Liver (tissue), 9 donors: ENCODE measurements around the gene ANKS3. TPM values are rescaled to one million over a fixed set of nuclear protein-coding genes. Genes with fewer than 3 reads are reported as not detected.

Source experiments
- DNase-seq: peaks from one replicate; pipeline ENCODE4 v3.0.0-alpha.2; 2017; ENCODE audit warnings: low spot score
- H3K27ac ChIP-seq, 2 donors: one replicate each; pipeline ENCODE4 v1.7.0; 2013; ENCODE audit warnings: inconsistent platforms in 2 of 2, low read length in 2 of 2, control low read depth in 1 of 2, low read depth in 1 of 2, mild to moderate bottlenecking in 1 of 2
- H3K27me3 ChIP-seq, 4 donors: one replicate each; pipeline versions ENCODE4 v1.6.1 to v1.7.0; 2013; ENCODE audit warnings: low read length in 3 of 4, inconsistent platforms in 1 of 4, mild to moderate bottlenecking in 1 of 4, moderate library complexity in 1 of 4; ENCODE audit not compliant: control insufficient read depth in 4 of 4, insufficient read depth in 4 of 4
- H3K36me3 ChIP-seq, 4 donors: one replicate each; pipeline versions ENCODE4 v1.6.1 to v1.7.0; 2013; ENCODE audit warnings: low read length in 3 of 4, mild to moderate bottlenecking in 3 of 4, low read depth in 1 of 4, moderate library complexity in 1 of 4; ENCODE audit not compliant: control insufficient read depth in 4 of 4, insufficient read depth in 3 of 4
- H3K4me1 ChIP-seq, 4 donors: one replicate each; pipeline versions ENCODE4 v1.6.1 to v1.7.0; 2013; ENCODE audit warnings: low read length in 3 of 4, mild to moderate bottlenecking in 3 of 4, moderate library complexity in 1 of 4; ENCODE audit not compliant: control insufficient read depth in 4 of 4, insufficient read depth in 4 of 4
- H3K4me3 ChIP-seq, 3 donors: one replicate each; pipeline versions ENCODE4 v1.6.1 to v1.7.0; 2013; ENCODE audit warnings: low read length in 3 of 3, control low read depth in 1 of 3, low read depth in 1 of 3, mild to moderate bottlenecking in 1 of 3
- H3K9ac ChIP-seq, 2 donors: one replicate each; pipeline ENCODE4 v1.7.0; 2013; ENCODE audit warnings: low read length in 2 of 2, mild to moderate bottlenecking in 2 of 2, moderate library complexity in 2 of 2, control low read depth in 1 of 2, low read depth in 1 of 2
- H3K9me3 ChIP-seq, 4 donors: one replicate each; pipeline versions ENCODE4 v1.6.1 to v1.7.0; 2013; ENCODE audit warnings: low read length in 3 of 4; ENCODE audit not compliant: control insufficient read depth in 4 of 4
- EGR1 ChIP-seq, 2 donors: IDR thresholded peaks; 2 replicates each; pipeline ENCODE4 v1.6.1; 2016 to 2018; ENCODE audit warnings: antibody characterized with exemption in 2 of 2, low read depth in 2 of 2
- FOXA1 ChIP-seq: IDR thresholded peaks from 2 replicates; pipeline ENCODE4 v1.6.1; 2016; ENCODE audit warnings: antibody characterized with exemption
- FOXA2 ChIP-seq: IDR thresholded peaks from 2 replicates; pipeline ENCODE4 v1.6.1; 2016; ENCODE audit warnings: antibody characterized with exemption
- GABPA ChIP-seq, 2 donors: IDR thresholded peaks in 1 of 2; conservative IDR thresholded peaks in 1 of 2; 2 replicates each; pipeline ENCODE4 v1.6.1; 2016; ENCODE audit warnings: antibody characterized with exemption in 2 of 2, mild to moderate bottlenecking in 1 of 2, moderate library complexity in 1 of 2
- HNF4A ChIP-seq, 2 donors: conservative IDR thresholded peaks; 2 replicates each; pipeline ENCODE4 v1.6.1; 2016; ENCODE audit warnings: antibody characterized with exemption in 2 of 2, mild to moderate bottlenecking in 2 of 2
- HNF4G ChIP-seq: IDR thresholded peaks from 2 replicates; pipeline ENCODE4 v1.6.1; 2016; ENCODE audit warnings: antibody characterized with exemption
- JUND ChIP-seq, 2 donors: IDR thresholded peaks; 2 replicates each; pipeline ENCODE4 v1.6.1; 2016; ENCODE audit warnings: antibody characterized with exemption in 2 of 2
- NR2F2 ChIP-seq: IDR thresholded peaks from 2 replicates; pipeline ENCODE4 v1.6.1; 2016; ENCODE audit warnings: antibody characterized with exemption
- RAD21 ChIP-seq, 2 donors: IDR thresholded peaks; 2 replicates each; pipeline ENCODE4 v1.6.1; 2016; ENCODE audit warnings: antibody characterized with exemption in 2 of 2, mild to moderate bottlenecking in 2 of 2
- RXRA ChIP-seq, 2 donors: IDR thresholded peaks; 2 replicates each; pipeline ENCODE4 v1.6.1; 2017 to 2018; ENCODE audit warnings: antibody characterized with exemption in 2 of 2, mild to moderate bottlenecking in 1 of 2
- SP1 ChIP-seq: IDR thresholded peaks from 2 replicates; pipeline ENCODE4 v1.6.1; 2018; ENCODE audit warnings: antibody characterized with exemption, mild to moderate bottlenecking
- TAF1 ChIP-seq: conservative IDR thresholded peaks from 2 replicates; pipeline ENCODE4 v1.6.1; 2016; ENCODE audit warnings: antibody characterized with exemption, mild to moderate bottlenecking
- YY1 ChIP-seq: IDR thresholded peaks from 2 replicates; pipeline ENCODE4 v1.6.1; 2016; ENCODE audit warnings: antibody characterized with exemption, mild to moderate bottlenecking
- WGBS: extraction: QIAGEN DNeasy Blood & Tissue Kit; methylation state at CpG from one replicate; pipeline ENCODE4 v1.1.7; 2013; 5-methylcytosine and 5-hydroxymethylcytosine counted together
- polyA plus RNA-seq, 2 donors: library from polyadenylated mRNA; stranded (reverse) in 1 of 2; unstranded in 1 of 2; fragments of 200-250 nt in 1 of 2; fragments of >200 nt in 1 of 2; fragmentation: Nextera tagmentation in 1 of 2; extraction: Ambion mirVana in 1 of 2; gene quantifications; one replicate each; pipeline versions ENCODE4 v1.2.1 to v1.2.3, GENCODE V29; 2013 to 2015
- total RNA-seq, 2 donors: library from RNA; depleted of rRNA; stranded (reverse); fragments of >200 nt; gene quantifications; one replicate each; pipeline ENCODE4 v1.2.3, GENCODE V29; 2014
- TF ChIP-seq, protein P1 (sequence below): fragments of 150-350 bp; IDR thresholded peaks from 2 replicates; pipeline ENCODE4 v1.5.1; 2017; ENCODE audit warnings: improper control_type of control experiment, low read depth, low read length; ENCODE audit not compliant: missing input control
- TF ChIP-seq, protein P2 (sequence below): IDR thresholded peaks from 2 replicates; pipeline ENCODE4 v1.6.1; 2016; ENCODE audit warnings: antibody characterized with exemption
- TF ChIP-seq, protein P3 (sequence below): IDR thresholded peaks from 2 replicates; pipeline ENCODE4 v1.6.1; 2016; ENCODE audit warnings: antibody characterized with exemption
- TF ChIP-seq, protein P4 (sequence below): IDR thresholded peaks from 2 replicates; pipeline ENCODE4 v1.6.1; 2016; ENCODE audit warnings: antibody characterized with exemption, mild to moderate bottlenecking
- TF ChIP-seq, protein P5 (sequence below): IDR thresholded peaks from 2 replicates; pipeline ENCODE4 v1.6.1; 2016; ENCODE audit warnings: antibody characterized with exemption
- donor health status: healthy.
- donor health status: healthy.
- donor health status: healthy.
- donor health status: healthy.
- donor health status: healthy.

Gene ANKS3
- total and polyA plus RNA-seq, 4 donors = 4.0 to 14.0 (median 4.7) TPM

DNA sequence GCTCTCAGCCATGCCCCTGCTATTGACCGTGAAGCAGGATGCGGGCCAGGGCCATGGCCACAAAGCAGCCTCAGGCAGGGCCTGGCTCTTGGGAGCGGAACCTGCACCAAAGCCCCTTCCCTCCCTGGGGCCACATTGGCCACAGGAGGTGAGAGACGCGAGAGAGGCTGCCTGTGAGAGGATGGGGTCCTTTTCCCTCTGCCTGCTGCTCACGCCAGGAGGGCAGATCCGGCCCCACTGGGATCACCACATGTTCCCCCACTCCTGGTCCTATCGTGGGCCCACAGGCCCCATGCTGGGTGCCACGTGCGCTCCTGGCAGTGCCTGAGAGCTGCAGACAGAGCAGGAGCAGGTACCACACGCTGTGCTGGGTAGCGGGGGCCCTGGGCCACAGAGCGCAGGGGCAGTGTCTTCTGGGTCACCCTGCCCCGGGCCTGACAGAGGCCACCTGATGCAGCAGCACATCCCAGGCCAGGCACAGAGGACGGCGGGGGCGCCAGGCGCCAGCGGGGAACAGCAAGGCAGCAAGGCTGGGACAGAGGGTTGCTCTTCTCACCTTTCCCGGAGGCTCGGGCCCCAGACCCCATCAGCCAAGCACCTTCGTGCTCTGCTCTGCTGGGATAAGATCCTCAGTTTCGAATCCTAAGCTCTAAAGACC lies 49.9 kb downstream of the ANKS3 start:
- Histone ChIP-seq H3K4me3 (no peak overlapping the region), H3K36me3 (peaks cover 0 to 9% (median 5%) of the 10 kb centered on the region in 4 donors), H3K27ac (peak overlapping the region; percentile 88 to 98), H3K9me3 (no peaks in the 10 kb centered on the region), H3K4me1 (peaks cover 17 to 95% (median 78%) of the 10 kb centered on the region in 4 donors), H3K9ac (peak overlapping the region; percentile 40 to 58), H3K27me3 (no peaks in the 10 kb centered on the region)
- TF ChIP-seq, protein P1, sequence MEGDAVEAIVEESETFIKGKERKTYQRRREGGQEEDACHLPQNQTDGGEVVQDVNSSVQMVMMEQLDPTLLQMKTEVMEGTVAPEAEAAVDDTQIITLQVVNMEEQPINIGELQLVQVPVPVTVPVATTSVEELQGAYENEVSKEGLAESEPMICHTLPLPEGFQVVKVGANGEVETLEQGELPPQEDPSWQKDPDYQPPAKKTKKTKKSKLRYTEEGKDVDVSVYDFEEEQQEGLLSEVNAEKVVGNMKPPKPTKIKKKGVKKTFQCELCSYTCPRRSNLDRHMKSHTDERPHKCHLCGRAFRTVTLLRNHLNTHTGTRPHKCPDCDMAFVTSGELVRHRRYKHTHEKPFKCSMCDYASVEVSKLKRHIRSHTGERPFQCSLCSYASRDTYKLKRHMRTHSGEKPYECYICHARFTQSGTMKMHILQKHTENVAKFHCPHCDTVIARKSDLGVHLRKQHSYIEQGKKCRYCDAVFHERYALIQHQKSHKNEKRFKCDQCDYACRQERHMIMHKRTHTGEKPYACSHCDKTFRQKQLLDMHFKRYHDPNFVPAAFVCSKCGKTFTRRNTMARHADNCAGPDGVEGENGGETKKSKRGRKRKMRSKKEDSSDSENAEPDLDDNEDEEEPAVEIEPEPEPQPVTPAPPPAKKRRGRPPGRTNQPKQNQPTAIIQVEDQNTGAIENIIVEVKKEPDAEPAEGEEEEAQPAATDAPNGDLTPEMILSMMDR = no peak
- TF ChIP-seq HNF4G (no peak), FOXA2 (no peak), TAF1 (no peak), SP1 (no peak), RAD21 (IDR thresholded peaks at IDR 0.05) (no peak), EGR1 (IDR thresholded peaks at IDR 0.05; ENCODE audit: low read depth in 2 of 2) (no peak), YY1 (no peak), NR2F2 (no peak), JUND (IDR thresholded peaks at IDR 0.05) (no peak), HNF4A (conservative IDR thresholded peaks at IDR 0.05) (no peak), FOXA1 (no peak), RXRA (IDR thresholded peaks at IDR 0.05) (no peak), GABPA (IDR thresholded peaks at IDR 0.05 in 1 of 2, conservative IDR thresholded peaks at IDR 0.05 in 1 of 2) (no peak)
- TF ChIP-seq, protein P2, sequence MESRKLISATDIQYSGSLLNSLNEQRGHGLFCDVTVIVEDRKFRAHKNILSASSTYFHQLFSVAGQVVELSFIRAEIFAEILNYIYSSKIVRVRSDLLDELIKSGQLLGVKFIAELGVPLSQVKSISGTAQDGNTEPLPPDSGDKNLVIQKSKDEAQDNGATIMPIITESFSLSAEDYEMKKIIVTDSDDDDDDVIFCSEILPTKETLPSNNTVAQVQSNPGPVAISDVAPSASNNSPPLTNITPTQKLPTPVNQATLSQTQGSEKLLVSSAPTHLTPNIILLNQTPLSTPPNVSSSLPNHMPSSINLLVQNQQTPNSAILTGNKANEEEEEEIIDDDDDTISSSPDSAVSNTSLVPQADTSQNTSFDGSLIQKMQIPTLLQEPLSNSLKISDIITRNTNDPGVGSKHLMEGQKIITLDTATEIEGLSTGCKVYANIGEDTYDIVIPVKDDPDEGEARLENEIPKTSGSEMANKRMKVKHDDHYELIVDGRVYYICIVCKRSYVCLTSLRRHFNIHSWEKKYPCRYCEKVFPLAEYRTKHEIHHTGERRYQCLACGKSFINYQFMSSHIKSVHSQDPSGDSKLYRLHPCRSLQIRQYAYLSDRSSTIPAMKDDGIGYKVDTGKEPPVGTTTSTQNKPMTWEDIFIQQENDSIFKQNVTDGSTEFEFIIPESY = no peak
- TF ChIP-seq, protein P3, sequence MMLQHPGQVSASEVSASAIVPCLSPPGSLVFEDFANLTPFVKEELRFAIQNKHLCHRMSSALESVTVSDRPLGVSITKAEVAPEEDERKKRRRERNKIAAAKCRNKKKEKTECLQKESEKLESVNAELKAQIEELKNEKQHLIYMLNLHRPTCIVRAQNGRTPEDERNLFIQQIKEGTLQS = no peak
- TF ChIP-seq, protein P4, sequence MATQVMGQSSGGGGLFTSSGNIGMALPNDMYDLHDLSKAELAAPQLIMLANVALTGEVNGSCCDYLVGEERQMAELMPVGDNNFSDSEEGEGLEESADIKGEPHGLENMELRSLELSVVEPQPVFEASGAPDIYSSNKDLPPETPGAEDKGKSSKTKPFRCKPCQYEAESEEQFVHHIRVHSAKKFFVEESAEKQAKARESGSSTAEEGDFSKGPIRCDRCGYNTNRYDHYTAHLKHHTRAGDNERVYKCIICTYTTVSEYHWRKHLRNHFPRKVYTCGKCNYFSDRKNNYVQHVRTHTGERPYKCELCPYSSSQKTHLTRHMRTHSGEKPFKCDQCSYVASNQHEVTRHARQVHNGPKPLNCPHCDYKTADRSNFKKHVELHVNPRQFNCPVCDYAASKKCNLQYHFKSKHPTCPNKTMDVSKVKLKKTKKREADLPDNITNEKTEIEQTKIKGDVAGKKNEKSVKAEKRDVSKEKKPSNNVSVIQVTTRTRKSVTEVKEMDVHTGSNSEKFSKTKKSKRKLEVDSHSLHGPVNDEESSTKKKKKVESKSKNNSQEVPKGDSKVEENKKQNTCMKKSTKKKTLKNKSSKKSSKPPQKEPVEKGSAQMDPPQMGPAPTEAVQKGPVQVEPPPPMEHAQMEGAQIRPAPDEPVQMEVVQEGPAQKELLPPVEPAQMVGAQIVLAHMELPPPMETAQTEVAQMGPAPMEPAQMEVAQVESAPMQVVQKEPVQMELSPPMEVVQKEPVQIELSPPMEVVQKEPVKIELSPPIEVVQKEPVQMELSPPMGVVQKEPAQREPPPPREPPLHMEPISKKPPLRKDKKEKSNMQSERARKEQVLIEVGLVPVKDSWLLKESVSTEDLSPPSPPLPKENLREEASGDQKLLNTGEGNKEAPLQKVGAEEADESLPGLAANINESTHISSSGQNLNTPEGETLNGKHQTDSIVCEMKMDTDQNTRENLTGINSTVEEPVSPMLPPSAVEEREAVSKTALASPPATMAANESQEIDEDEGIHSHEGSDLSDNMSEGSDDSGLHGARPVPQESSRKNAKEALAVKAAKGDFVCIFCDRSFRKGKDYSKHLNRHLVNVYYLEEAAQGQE = no peak
- TF ChIP-seq, protein P5, sequence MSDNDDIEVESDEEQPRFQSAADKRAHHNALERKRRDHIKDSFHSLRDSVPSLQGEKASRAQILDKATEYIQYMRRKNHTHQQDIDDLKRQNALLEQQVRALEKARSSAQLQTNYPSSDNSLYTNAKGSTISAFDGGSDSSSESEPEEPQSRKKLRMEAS = no peak
- 70% methylated on average over 23 of the region's 23 CpGs for WGBS
- no peak for DNase-seq
